ENCODE results near the gene NPAS3. TPM values are rescaled to one million over a fixed set of nuclear protein-coding genes. Genes with fewer than 3 reads are reported as not detected.

Gene NPAS3
- total and polyA plus RNA-seq, 2 of the 13 experiments (the other 11 are each of a cell fraction or from before 2014, with no cell fraction given) = not detected

DNA sequence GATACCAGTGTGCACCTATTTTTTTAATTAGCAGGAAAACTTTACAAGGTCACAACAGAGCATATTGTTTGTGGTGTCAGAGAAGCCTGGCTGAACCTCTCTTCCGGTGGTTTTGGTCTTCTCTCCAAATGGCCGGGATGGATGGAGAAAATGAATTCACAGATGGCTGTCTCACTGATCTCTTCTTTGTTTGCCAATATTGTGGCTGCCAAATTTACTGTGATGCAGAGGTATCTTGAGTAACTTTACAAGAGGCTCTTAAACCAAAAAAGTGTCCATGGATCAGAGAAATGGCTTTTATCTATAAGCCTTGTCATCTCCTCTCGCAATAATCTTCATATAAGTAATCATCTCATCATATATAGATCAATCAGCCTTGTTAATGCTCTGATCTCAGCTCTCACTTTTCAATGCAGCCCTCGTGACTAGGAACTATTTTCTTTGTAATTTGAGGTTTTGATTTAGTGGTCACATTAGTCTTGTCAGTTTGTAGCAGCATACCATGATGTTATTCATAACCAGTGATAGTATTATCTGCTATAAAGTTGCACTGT is 704.1 kb downstream of the NPAS3 start:
- Histone ChIP-seq H3K27me3 (ENCODE audit: control insufficient read depth in 1 of 2, insufficient read depth in 2 of 2, low read length in 2 of 2) (no peaks in the 10 kb centered on the region), H3K4me2 (ENCODE audit: low read depth, low read length) (no peak overlapping the region), H3K36me3 (replicated peaks in 1 of 2; ENCODE audit: control insufficient read depth in 1 of 2, insufficient read depth in 2 of 2, low read length in 2 of 2) (no peaks in the 10 kb centered on the region), H3K27ac (ENCODE audit: extremely low read length, insufficient read depth, low read length) (no peak overlapping the region), H4K20me1 (ENCODE audit: insufficient read depth, low read length) (no peaks in the 10 kb centered on the region), H3K79me2 (ENCODE audit: insufficient read depth, low read length) (no peaks in the 10 kb centered on the region), H3K9ac (ENCODE audit: insufficient read depth, low read depth, low read length) (no peak overlapping the region), H3K9me3 (ENCODE audit: low read length) (no peaks in the 10 kb centered on the region), H3K4me3 (replicated peaks in 1 of 3; ENCODE audit: insufficient read depth in 1 of 3, low read depth in 2 of 3, low read length in 3 of 3) (no peak overlapping the region), H2AFZ (ENCODE audit: low read length) (no peak overlapping the region), H3K4me1 (ENCODE audit: insufficient read depth, low read length) (no peaks in the 10 kb centered on the region)
- FAIRE-seq (no peak), DNase-seq (ENCODE audit: low spot score) (no peak), ATAC-seq (no peak)
- WGBS (ENCODE audit: low lambda C conversion rate) = 2% methylated on average over 4 of the region's 4 CpGs
- intact Hi-C loops (cut with micrococcal nuclease; ENCODE audit: unreplicated experiment) = no loop called here
- in situ Hi-C loops (cut with HindIII; ENCODE audit: extremely low pct_ligation_motif_present, low pct_unique_long_range_greater_than_20kb) = no loop called here
- ChIA-PET CTCF (ENCODE audit: low intra/inter-chr PET ratio, low total read pairs) (no interaction called here), POLR2A (no interaction called here)
- no TSS peak for BruUV-seq (replicated peaks)
- TF ChIP-seq ISX (CRISPR knock-in tag; conservative IDR thresholded peaks at IDR 0.05) = no peak
- TF ChIP-seq ZNF850 (CRISPR knock-in tag; conservative IDR thresholded peaks at IDR 0.05) = no peak
- no peak for TF ChIP-seq ZFP36 (IDR thresholded peaks at IDR 0.05; ENCODE audit: borderline replicate concordance, low read depth, low read length, partially characterized antibody)
- no peak for TF ChIP-seq ZBTB40 (IDR thresholded peaks at IDR 0.05)
- TF ChIP-seq ZBTB40 (CRISPR knock-in tag; IDR thresholded peaks at IDR 0.05) = no peak
- no peak for TF ChIP-seq FOXO1 (CRISPR knock-in tag; IDR thresholded peaks at IDR 0.05)
- TF ChIP-seq, protein P1, sequence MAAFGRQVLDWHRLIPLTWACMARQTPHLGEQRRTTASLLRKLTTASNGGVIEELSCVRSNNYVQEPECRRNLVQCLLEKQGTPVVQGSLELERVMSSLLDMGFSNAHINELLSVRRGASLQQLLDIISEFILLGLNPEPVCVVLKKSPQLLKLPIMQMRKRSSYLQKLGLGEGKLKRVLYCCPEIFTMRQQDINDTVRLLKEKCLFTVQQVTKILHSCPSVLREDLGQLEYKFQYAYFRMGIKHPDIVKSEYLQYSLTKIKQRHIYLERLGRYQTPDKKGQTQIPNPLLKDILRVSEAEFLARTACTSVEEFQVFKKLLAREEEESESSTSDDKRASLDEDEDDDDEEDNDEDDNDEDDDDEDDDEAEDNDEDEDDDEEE (CRISPR knock-in tag; IDR thresholded peaks at IDR 0.05) = no peak
- no peak for TF ChIP-seq ZNF383 (CRISPR knock-in tag; IDR thresholded peaks at IDR 0.05; ENCODE audit: borderline replicate concordance)
- TF ChIP-seq RELA (CRISPR knock-in tag; IDR thresholded peaks at IDR 0.05) = no peak
- no peak for TF ChIP-seq ZBTB44 (CRISPR knock-in tag; IDR thresholded peaks at IDR 0.05)
- no peak for TF ChIP-seq DRAP1 (CRISPR knock-in tag; IDR thresholded peaks at IDR 0.05)
- no peak for TF ChIP-seq ZNF256 (CRISPR knock-in tag; conservative IDR thresholded peaks at IDR 0.05)
- no peak for TF ChIP-seq PITX1 (CRISPR knock-in tag; IDR thresholded peaks at IDR 0.05)
- TF ChIP-seq ZNF225 (CRISPR knock-in tag; IDR thresholded peaks at IDR 0.05) = no peak

Measured in HepG2 (cell line).